HepG2 (cell line): Measurements from ENCODE around the gene OR10H2. TPM values are rescaled to one million over a fixed set of nuclear protein-coding genes. Genes with fewer than 3 reads are reported as not detected.
A peak's percentile ranks its signal among the peaks of the same experiment; 100 is the strongest.

Experiments
- ARID5B ChIP-seq: IDR thresholded peaks from 2 replicates; pipeline ENCODE4 v1.4.0; 2020; ENCODE audit warnings: mild to moderate bottlenecking, missing genetic modification reagents
- ATF7-NPFF ChIP-seq: sonication (generic); formaldehyde crosslinking; IDR thresholded peaks from 2 replicates; pipeline ENCODE4 v1.8.1; 2023; ENCODE audit warnings: mild to moderate bottlenecking, low read depth, missing genetic modification reagents, moderate library complexity
- ATM ChIP-seq: fragments of 450-650 bp; IDR thresholded peaks from 2 replicates; pipeline ENCODE4 v1.7.1; 2017; ENCODE audit warnings: mild to moderate bottlenecking, borderline replicate concordance
- DR1 ChIP-seq: sonication (generic); formaldehyde crosslinking; IDR thresholded peaks from 2 replicates; pipeline ENCODE4 v1.8.0; 2021; ENCODE audit warnings: mild to moderate bottlenecking, missing genetic modification reagents, inconsistent platforms
- HDAC6 ChIP-seq: fragments of 200-600 bp; sonication (generic); IDR thresholded peaks from 2 replicates; pipeline ENCODE4 v1.7.0; 2017; ENCODE audit warnings: mild to moderate bottlenecking, antibody characterized with exemption, low read length, low read depth
- HOXA9 ChIP-seq: sonication (generic); formaldehyde crosslinking; IDR thresholded peaks from 2 replicates; pipeline ENCODE4 v1.8.1; 2022; ENCODE audit warnings: missing genetic modification reagents, mild to moderate bottlenecking, moderate library complexity, borderline replicate concordance
- JUNB ChIP-seq: sonication (generic); formaldehyde crosslinking; IDR thresholded peaks from 2 replicates; pipeline ENCODE4 v1.8.0; 2022; ENCODE audit warnings: missing genetic modification reagents, mild to moderate bottlenecking, borderline replicate concordance
- JUND ChIP-seq: sonication (generic); formaldehyde crosslinking; IDR thresholded peaks from 2 replicates; pipeline ENCODE4 v1.8.0; 2022; ENCODE audit warnings: mild to moderate bottlenecking, missing genetic modification reagents
- NFATC3 ChIP-seq: sonication (generic); formaldehyde crosslinking; IDR thresholded peaks from 2 replicates; pipeline ENCODE4 v1.5.1; 2020; ENCODE audit warnings: mild to moderate bottlenecking, missing genetic modification reagents
- RXRA ChIP-seq: sonication (generic); formaldehyde crosslinking; IDR thresholded peaks from 2 replicates; pipeline ENCODE4 v1.5.1; 2020; ENCODE audit warnings: missing genetic modification reagents
- SAP130 ChIP-seq: IDR thresholded peaks from 2 replicates; pipeline ENCODE4 v1.6.1; 2016; ENCODE audit warnings: low read depth
- TOE1 ChIP-seq: sonication (generic); formaldehyde crosslinking; IDR thresholded peaks from 2 replicates; pipeline ENCODE4 v1.4.0; 2020; ENCODE audit warnings: mild to moderate bottlenecking, missing genetic modification reagents
- ZNF546 ChIP-seq: sonication (generic); formaldehyde crosslinking; conservative IDR thresholded peaks from 2 replicates; pipeline ENCODE4 v1.8.1; 2023; ENCODE audit warnings: mild to moderate bottlenecking, missing genetic modification reagents
- ZNF597 ChIP-seq: sonication (generic); formaldehyde crosslinking; IDR thresholded peaks from 2 replicates; pipeline ENCODE4 v1.5.0; 2020; ENCODE audit warnings: missing genetic modification reagents
- ZNF691 ChIP-seq: sonication (generic); formaldehyde crosslinking; IDR thresholded peaks from 2 replicates; pipeline ENCODE4 v1.4.0; 2020; ENCODE audit warnings: missing genetic modification reagents, low read depth, mild to moderate bottlenecking, borderline replicate concordance
- ZNF709 ChIP-seq: sonication (generic); formaldehyde crosslinking; IDR thresholded peaks from 2 replicates; pipeline ENCODE4 v1.5.0; 2020; ENCODE audit warnings: mild to moderate bottlenecking, missing genetic modification reagents
- ZNF775 ChIP-seq: sonication (generic); formaldehyde crosslinking; IDR thresholded peaks from 2 replicates; pipeline ENCODE4 v1.4.0; 2020; ENCODE audit warnings: missing genetic modification reagents, mild to moderate bottlenecking, moderate library complexity, borderline replicate concordance
- ZNF776 ChIP-seq: sonication (generic); formaldehyde crosslinking; IDR thresholded peaks from 2 replicates; pipeline ENCODE4 v1.4.0; 2020; ENCODE audit warnings: mild to moderate bottlenecking, missing genetic modification reagents
- polyA plus RNA-seq, 8 experiments: library from polyadenylated mRNA; depleted of rRNA in 3 of 8; stranded (reverse) in 7 of 8; unstranded in 1 of 8; fragments of >200 nt; fragmentation: Illumina TruSeq in 4 of 8; extraction: Trizol in 4 of 8; gene quantifications; 2 replicates each; pipeline versions ENCODE4 v1.2.1 to v1.2.3, GENCODE V29; 2011 to 2016; ENCODE audit warnings: low read depth in 4 of 8, missing spikeins in 1 of 8, mixed read lengths in 1 of 8; ENCODE audit not compliant: insufficient read depth in 1 of 8
- total RNA-seq, 5 experiments: library from RNA; depleted of rRNA; stranded (reverse); fragments of >200 nt; fragmentation: Illumina TruSeq; extraction: Trizol; gene quantifications; 2 replicates each; pipeline ENCODE4 v1.2.3, GENCODE V29; 2016; ENCODE audit warnings: low read depth in 1 of 5
- TF ChIP-seq, protein P1 (sequence below): sonication (generic); formaldehyde crosslinking; IDR thresholded peaks from 2 replicates; pipeline ENCODE4 v1.5.0; 2020; ENCODE audit warnings: mild to moderate bottlenecking, missing genetic modification reagents
- TF ChIP-seq, protein P2 (sequence below): fragments of 450-650 bp; IDR thresholded peaks from 2 replicates; pipeline ENCODE4 v1.6.1; 2017

The OR10H2 gene
- total and polyA plus RNA-seq, 2 of the 13 experiments (the other 11 are each of a cell fraction or from before 2014, with no cell fraction given) = not detected

- TF ChIP-seq ZNF775 (CRISPR knock-in tag) = no peak
- TF ChIP-seq ZNF597 = no peak
- TF ChIP-seq ZNF709 (CRISPR knock-in tag) = no peak
- no peak for TF ChIP-seq NFATC3 (CRISPR knock-in tag)
- no peak for TF ChIP-seq JUND (CRISPR knock-in tag)
- TF ChIP-seq, protein P1, sequence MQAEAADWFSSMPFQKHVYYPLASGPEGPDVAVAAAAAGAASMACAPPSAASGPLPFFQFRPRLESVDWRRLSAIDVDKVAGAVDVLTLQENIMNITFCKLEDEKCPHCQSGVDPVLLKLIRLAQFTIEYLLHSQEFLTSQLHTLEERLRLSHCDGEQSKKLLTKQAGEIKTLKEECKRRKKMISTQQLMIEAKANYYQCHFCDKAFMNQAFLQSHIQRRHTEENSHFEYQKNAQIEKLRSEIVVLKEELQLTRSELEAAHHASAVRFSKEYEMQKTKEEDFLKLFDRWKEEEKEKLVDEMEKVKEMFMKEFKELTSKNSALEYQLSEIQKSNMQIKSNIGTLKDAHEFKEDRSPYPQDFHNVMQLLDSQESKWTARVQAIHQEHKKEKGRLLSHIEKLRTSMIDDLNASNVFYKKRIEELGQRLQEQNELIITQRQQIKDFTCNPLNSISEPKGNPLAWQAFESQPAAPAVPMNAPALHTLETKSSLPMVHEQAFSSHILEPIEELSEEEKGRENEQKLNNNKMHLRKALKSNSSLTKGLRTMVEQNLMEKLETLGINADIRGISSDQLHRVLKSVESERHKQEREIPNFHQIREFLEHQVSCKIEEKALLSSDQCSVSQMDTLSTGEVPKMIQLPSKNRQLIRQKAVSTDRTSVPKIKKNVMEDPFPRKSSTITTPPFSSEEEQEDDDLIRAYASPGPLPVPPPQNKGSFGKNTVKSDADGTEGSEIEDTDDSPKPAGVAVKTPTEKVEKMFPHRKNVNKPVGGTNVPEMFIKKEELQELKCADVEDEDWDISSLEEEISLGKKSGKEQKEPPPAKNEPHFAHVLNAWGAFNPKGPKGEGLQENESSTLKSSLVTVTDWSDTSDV (CRISPR knock-in tag) = no peak
- TF ChIP-seq HDAC6 = no peak
- no peak for TF ChIP-seq JUNB (CRISPR knock-in tag)
- TF ChIP-seq TOE1 (CRISPR knock-in tag) = no peak
- no peak for TF ChIP-seq DR1 (CRISPR knock-in tag)
- peak; percentile 78 for TF ChIP-seq ARID5B (CRISPR knock-in tag)
- no peak for TF ChIP-seq HOXA9
- no peak for TF ChIP-seq ZNF691 (CRISPR knock-in tag)
- peak; percentile 48 for TF ChIP-seq SAP130
- TF ChIP-seq RXRA (CRISPR knock-in tag) = no peak
- TF ChIP-seq ATM = no peak
- TF ChIP-seq, protein P2, sequence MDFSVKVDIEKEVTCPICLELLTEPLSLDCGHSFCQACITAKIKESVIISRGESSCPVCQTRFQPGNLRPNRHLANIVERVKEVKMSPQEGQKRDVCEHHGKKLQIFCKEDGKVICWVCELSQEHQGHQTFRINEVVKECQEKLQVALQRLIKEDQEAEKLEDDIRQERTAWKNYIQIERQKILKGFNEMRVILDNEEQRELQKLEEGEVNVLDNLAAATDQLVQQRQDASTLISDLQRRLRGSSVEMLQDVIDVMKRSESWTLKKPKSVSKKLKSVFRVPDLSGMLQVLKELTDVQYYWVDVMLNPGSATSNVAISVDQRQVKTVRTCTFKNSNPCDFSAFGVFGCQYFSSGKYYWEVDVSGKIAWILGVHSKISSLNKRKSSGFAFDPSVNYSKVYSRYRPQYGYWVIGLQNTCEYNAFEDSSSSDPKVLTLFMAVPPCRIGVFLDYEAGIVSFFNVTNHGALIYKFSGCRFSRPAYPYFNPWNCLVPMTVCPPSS = no peak
- no peak for TF ChIP-seq ZNF546
- TF ChIP-seq ATF7-NPFF (CRISPR knock-in tag) = no peak
- TF ChIP-seq ZNF776 (CRISPR knock-in tag) = no peak
Observed at GRCh38 chr19:15680478-15681322, 47.1 kb upstream of the OR10H2 start (continued).
